OCI-LY7 (cell line): ENCODE measurements around the gene FUT3. TPM values are rescaled to one million over a fixed set of nuclear protein-coding genes. Genes with fewer than 3 reads are reported as not detected.

Source experiments
- Bru-seq: library from RNA; stranded (reverse); fragments of 400-500 nt; gene quantifications from one replicate; lab custom pipeline; 2021; lab: Mats Ljungman, UMichigan
- BruChase-seq, 2 experiments: library from RNA; stranded (reverse); fragments of 400-500 nt; gene quantifications; one replicate each; lab custom pipeline; 2021; lab: Mats Ljungman, UMichigan
- BruUV-seq: library from RNA; stranded (reverse); fragments of 400-500 nt; replicated peaks from 2 replicates; lab custom pipeline; 2021; lab: Mats Ljungman, UMichigan
- CTCF ChIA-PET: fragments of 300-600 bp; sonication (Branson Sonifier 250); formaldehyde crosslinking; loops from one replicate; lab custom pipeline; 2022; ENCODE audit warnings: antibody characterized with exemption; ENCODE audit not compliant: unreplicated experiment; lab: Charles Lee
- POLR2A ChIA-PET: fragments of 300-600 bp; sonication (Branson Sonifier 250); formaldehyde crosslinking; loops from one replicate; lab custom pipeline; 2022; ENCODE audit warnings: antibody characterized with exemption; lab: Charles Lee
- DNase-seq: peaks from one replicate; pipeline ENCODE4 v3.0.0-alpha.2; 2015; ENCODE audit warnings: low spot score
- H2AFZ ChIP-seq: fragments of 200-600 bp; sonication (generic), shearing (Covaris generic); 2 replicates; pipeline ENCODE4 v1.6.1; 2014; ENCODE audit warnings: mild to moderate bottlenecking, antibody characterized with exemption, low read length, moderate library complexity
- H3K27ac ChIP-seq: fragments of 200-600 bp; sonication (generic); 2 replicates; pipeline ENCODE4 v1.5.1; 2014; ENCODE audit warnings: mixed run types, low read depth, mild to moderate bottlenecking, moderate library complexity, low read length, inconsistent platforms; ENCODE audit not compliant: poor library complexity, severe bottlenecking
- H3K36me3 ChIP-seq: fragments of 200-600 bp; sonication (generic); 2 replicates; pipeline ENCODE4 v1.6.1; 2014; ENCODE audit warnings: mild to moderate bottlenecking, antibody characterized with exemption, low read length, moderate library complexity, mixed read lengths; ENCODE audit not compliant: insufficient read depth
- H3K4me1 ChIP-seq: fragments of 200-600 bp; sonication (generic); 2 replicates; pipeline ENCODE4 v1.5.1; 2014; ENCODE audit warnings: mild to moderate bottlenecking, low read length; ENCODE audit not compliant: insufficient read depth, poor library complexity, severe bottlenecking
- H3K4me2 ChIP-seq: fragments of 200-600 bp; sonication (generic); 2 replicates; pipeline ENCODE4 v1.6.1; 2014; ENCODE audit warnings: mild to moderate bottlenecking, low read length
- H3K4me3 ChIP-seq: fragments of 200-600 bp; sonication (generic); 2 replicates; pipeline ENCODE4 v1.5.1; 2014; ENCODE audit warnings: mild to moderate bottlenecking, low read depth, low read length; ENCODE audit not compliant: poor library complexity, severe bottlenecking
- H3K79me2 ChIP-seq: fragments of 200-600 bp; sonication (generic); 2 replicates; pipeline ENCODE4 v1.6.1; 2016; ENCODE audit warnings: low read depth, mild to moderate bottlenecking, low read length, moderate library complexity, mixed read lengths; ENCODE audit not compliant: insufficient read depth
- H3K9me2 ChIP-seq: fragments of 200-600 bp; sonication (generic); 2 replicates; pipeline ENCODE4 v1.6.1; 2016; ENCODE audit warnings: mild to moderate bottlenecking, low read length, mixed read lengths; ENCODE audit not compliant: insufficient read depth
- H3K9me3 ChIP-seq: fragments of 200-600 bp; sonication (generic); 2 replicates; pipeline ENCODE4 v1.6.1; 2014; ENCODE audit warnings: mild to moderate bottlenecking, mixed run types, low read length, mixed read lengths
- H4K20me1 ChIP-seq: fragments of 200-600 bp; sonication (generic); 2 replicates; pipeline ENCODE4 v1.6.1; 2014; ENCODE audit warnings: mild to moderate bottlenecking, antibody characterized with exemption, low read length, moderate library complexity, mixed read lengths; ENCODE audit not compliant: insufficient read depth
- CTCF ChIP-seq: fragments of 200-600 bp; sonication (generic); conservative IDR thresholded peaks from 2 replicates; pipeline ENCODE4 v1.5.1; 2014; ENCODE audit warnings: mild to moderate bottlenecking, antibody characterized with exemption, low read length, moderate library complexity, mixed read lengths
- EZH2phosphoT487 ChIP-seq: fragments of 200-600 bp; sonication (generic); IDR thresholded peaks from 2 replicates; pipeline ENCODE4 v1.6.1; 2018; ENCODE audit warnings: low read depth, borderline replicate concordance, mild to moderate bottlenecking, mixed run types, antibody characterized with exemption, low read length, moderate library complexity, mixed read lengths
- intact Hi-C: fragments of 100-400 bp; cut with micrococcal nuclease; formaldehyde crosslinking; loops from one replicate; pipeline ENCODE4 v1.10.0; 2022; ENCODE audit not compliant: unreplicated experiment
- long read RNA-seq: library from polyadenylated mRNA; stranded (forward); transcript quantifications from one replicate; pipeline ENCODE4 v2.0.0, GENCODE V29; 2022
- total RNA-seq, 2 experiments: library from RNA; depleted of rRNA in 1 of 2; stranded (reverse); fragments of >200 nt in 1 of 2; shearing (Covaris generic) in 1 of 2; gene quantifications; 2 replicates each; pipeline ENCODE4 v1.2.3, GENCODE V29; 2014 to 2022

FUT3 gene
- total RNA-seq (2014; rRNA removed; shearing (Covaris generic)) (0.47 and 0.98 TPM in 2 replicates), total RNA-seq (2022) (0.63 TPM in 1 of 2 replicates, not detected in the other), Bru-seq, nascent RNA (percentile 14 among the genes with signal in this experiment), BruChase-seq, experiment 1, labeled RNA remaining after a 6-hour chase (percentile 23 among the genes with signal in this experiment), BruChase-seq, experiment 2, labeled RNA remaining after a 2-hour chase (percentile 14 among the genes with signal in this experiment)
- long read RNA-seq = 0 reads

- Histone ChIP-seq H3K9me3 (no peaks in the 10 kb centered on the region), H3K27ac (no peak within 1 kb of the TSS), H3K79me2 (no peaks in the 10 kb centered on the region), H3K4me2 (peak within 1 kb of the TSS; percentile 32), H2AFZ (peak within 1 kb of the TSS; percentile 73), H3K36me3 (no peaks in the 10 kb centered on the region), H3K4me1 (peaks cover 14% of the 10 kb centered on the region), H4K20me1 (no peaks in the 10 kb centered on the region), H3K9me2 (no peaks in the 10 kb centered on the region), H3K4me3 (no peak within 1 kb of the TSS)
- TF ChIP-seq CTCF (no peak), EZH2phosphoT487 (no peak)
- BruUV-seq = no TSS peak
- intact Hi-C loops = no loop called here
- DNase-seq = no peak
- ChIA-PET CTCF (no interaction called here), POLR2A (no interaction called here)
Observed at GRCh38 chr19:5851302-5851701, at the start of gene FUT3. Gene FUT3, minus strand, starts transcription at chr19:5851449.

- CTCF ChIA-PET = no interaction called here
Observed at GRCh38 chr19:5900976-5901375, 49.7 kb upstream of the FUT3 start.

More at GRCh38 chr19:5900976-5901375, 49.7 kb upstream of the FUT3 start:
- no peak for TF ChIP-seq EZH2phosphoT487
- no peak for TF ChIP-seq CTCF
- H3K9me3 ChIP-seq = no peaks in the 10 kb centered on the region
- H3K9me2 ChIP-seq = no peaks in the 10 kb centered on the region
- peaks cover 15% of the 10 kb centered on the region for H3K4me1 ChIP-seq
- POLR2A ChIA-PET = no interaction called here
- H4K20me1 ChIP-seq = no peaks in the 10 kb centered on the region
- peaks cover 45% of the 10 kb centered on the region for H3K79me2 ChIP-seq
- H3K4me3 ChIP-seq = no peak overlapping the region
- no peak overlapping the region for H3K27ac ChIP-seq
- DNase-seq = no peak
- peaks cover 33% of the 10 kb centered on the region for H3K36me3 ChIP-seq
- intact Hi-C loops = loop anchor here (5.0 to 10.0 kb wide), 2 partner anchors 51 to 124 kb away; no protein-coding TSS in a partner anchor
- no peak overlapping the region for H2AFZ ChIP-seq
- BruUV-seq = no TSS peak
- peak overlapping the region; percentile 28; the same call in 1 of the 2 replicates for H3K4me2 ChIP-seq
